Globus pallidus (tissue), 1 donor: ENCODE data around the gene INPP4A.

Source experiments
- DNase-seq: peaks from one replicate; pipeline ENCODE4 v3.0.0-alpha.2; 2015; ENCODE audit warnings: low spot score

Gene INPP4A

DNA sequence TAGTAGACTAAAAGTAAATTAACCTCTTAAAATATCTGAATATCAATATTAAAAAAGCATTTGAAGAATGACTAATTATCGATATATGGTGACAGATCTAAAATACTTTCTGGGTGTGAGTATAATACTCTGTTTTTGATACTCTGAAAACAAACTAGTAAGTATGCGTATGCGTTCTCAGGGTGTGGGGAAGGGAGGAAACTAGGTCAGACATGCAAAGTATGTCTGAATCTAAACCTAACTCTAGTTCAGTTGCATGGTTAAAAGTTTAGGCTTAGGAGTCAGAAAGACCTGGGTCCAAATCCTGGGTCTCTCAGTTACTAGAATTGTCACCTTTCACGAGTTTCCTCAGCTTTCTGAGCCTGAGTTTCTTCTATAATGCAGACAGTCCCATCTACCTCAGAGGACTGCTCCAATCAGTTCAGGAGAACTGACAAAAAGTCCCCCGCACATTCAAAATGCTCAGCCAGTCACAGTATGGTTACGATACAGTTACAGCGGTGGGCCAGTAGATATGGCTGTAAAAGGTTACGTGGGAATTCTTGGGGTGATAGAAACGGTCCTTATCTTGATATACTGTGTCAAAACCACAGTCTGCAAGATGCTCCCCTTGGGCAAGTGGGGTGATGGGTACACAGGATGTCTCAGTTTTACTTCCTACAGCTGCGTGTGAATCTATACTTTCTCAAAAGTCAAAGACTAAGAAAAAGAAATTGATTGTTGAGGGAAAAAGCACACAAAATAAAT, 192.9 kb downstream of the INPP4A start:
- DNase-seq = no peak

- no peak for DNase-seq
Measured at GRCh38 chr2:98643496-98644100, 198.9 kb downstream of the INPP4A start.
